Measurements from ENCODE around the gene VWA5A. TPM values are rescaled to one million over a fixed set of nuclear protein-coding genes. Genes with fewer than 3 reads are reported as not detected.

Gene VWA5A
- total and polyA plus RNA-seq, 9 of the 15 experiments (the other 6 are each of a cell fraction or from before 2014, with no cell fraction given): 4.6 to 19.7 (median 6.9) TPM

GRCh38 chr11:124069429-124070401 lies 45.5 kb upstream of the VWA5A start (continued):
- TF ChIP-seq FOXO4 (CRISPR knock-in tag; IDR thresholded peaks at IDR 0.05): no peak
- TF ChIP-seq GATAD2B (IDR thresholded peaks at IDR 0.05; ENCODE audit: borderline replicate concordance): no peak
- no peak for TF ChIP-seq PBX2 (CRISPR knock-in tag; IDR thresholded peaks at IDR 0.05; ENCODE audit: low read depth)
- no peak for TF ChIP-seq PBX2 (tag; conservative IDR thresholded peaks at IDR 0.05; ENCODE audit: low read depth)
- no peak; the same call in 1 of the 2 replicates for TF ChIP-seq MTA3 (IDR thresholded peaks at IDR 0.05; ENCODE audit: borderline replicate concordance)
- no peak for TF ChIP-seq POLR2AphosphoS5 (IDR thresholded peaks at IDR 0.05; ENCODE audit: control insufficient read depth, insufficient read depth, low read depth, low read length)
- peak; percentile 67 for TF ChIP-seq CREM (IDR thresholded peaks at IDR 0.05; ENCODE audit: low read depth)
- TF ChIP-seq DACH1 (IDR thresholded peaks at IDR 0.05; ENCODE audit: partially characterized antibody): peak; percentile 79
- no peak for TF ChIP-seq THAP7 (CRISPR knock-in tag; IDR thresholded peaks at IDR 0.05)
- TF ChIP-seq ZNF212 (CRISPR knock-in tag; IDR thresholded peaks at IDR 0.05): no peak
- TF ChIP-seq ZNF274 (IDR thresholded peaks at IDR 0.05; ENCODE audit: borderline replicate concordance, low read depth, low read length): no peak
- TF ChIP-seq ZNF324 (CRISPR knock-in tag; IDR thresholded peaks at IDR 0.05): no peak
- TF ChIP-seq NFE2L1 (tag; IDR thresholded peaks at IDR 0.05; ENCODE audit: borderline replicate concordance, low read depth): no peak
- no peak for TF ChIP-seq NCOA2 (IDR thresholded peaks at IDR 0.05; ENCODE audit: partially characterized antibody in 2 of 2)
- TF ChIP-seq MTA1 (IDR thresholded peaks at IDR 0.05; ENCODE audit: borderline replicate concordance): no peak
- peak; percentile 93 to 96; a peak in 2 of 4 replicates for TF ChIP-seq SIN3A (IDR thresholded peaks at IDR 0.05; ENCODE audit: borderline replicate concordance in 2 of 2, control insufficient read depth in 1 of 2, low read depth in 2 of 2, low read length in 2 of 2)
- TF ChIP-seq SRSF9 (IDR thresholded peaks at IDR 0.05; ENCODE audit: borderline replicate concordance, low read depth, low read length): no peak
- no peak for TF ChIP-seq ZC3H8 (IDR thresholded peaks at IDR 0.05)
- no peak for TF ChIP-seq LARP7 (IDR thresholded peaks at IDR 0.05)
- no peak for TF ChIP-seq ERF (CRISPR knock-in tag; IDR thresholded peaks at IDR 0.05)
- TF ChIP-seq SAFB (IDR thresholded peaks at IDR 0.05; ENCODE audit: borderline replicate concordance, low read depth, low read length): no peak
- no peak for TF ChIP-seq NCOR1 (IDR thresholded peaks at IDR 0.05)
- TF ChIP-seq ETV6 (IDR thresholded peaks at IDR 0.05; ENCODE audit: borderline replicate concordance in 1 of 2, low read depth in 2 of 2, low read length in 1 of 2): no peak
- no peak for TF ChIP-seq ETV6 (CRISPR knock-in tag; IDR thresholded peaks at IDR 0.05; ENCODE audit: borderline replicate concordance)
- TF ChIP-seq ZNF561 (CRISPR knock-in tag; conservative IDR thresholded peaks at IDR 0.05): no peak

Measured in K562 (cell line).